Esophagus muscularis mucosa (tissue), 4 donors: Measurements from ENCODE around the gene DMAC2. TPM values are rescaled to one million over a fixed set of nuclear protein-coding genes. Genes with fewer than 3 reads are reported as not detected.

Experiments used
- DNase-seq: peaks from one replicate; pipeline ENCODE4 v3.0.0-alpha.2; 2017; ENCODE audit errors: extremely low spot score
- H3K27ac ChIP-seq, 4 donors: fragments of 200-600 bp; sonication (generic); replicated peaks in 1 of 4; 1 replicate in 3 of 4; 2 replicates in 1 of 4; pipeline ENCODE4 v1.5.1; 2016 to 2019; ENCODE audit warnings: mild to moderate bottlenecking in 1 of 4
- H3K27me3 ChIP-seq, 4 donors: fragments of 200-600 bp; sonication (generic); one replicate each; pipeline versions ENCODE4 v1.5.1 to v1.6.0; 2016 to 2019
- H3K36me3 ChIP-seq, 4 donors: fragments of 200-600 bp; sonication (generic); one replicate each; pipeline ENCODE4 v1.5.1; 2016 to 2019
- H3K4me1 ChIP-seq, 4 donors: fragments of 200-600 bp; sonication (generic); one replicate each; pipeline ENCODE4 v1.5.1; 2016 to 2019
- H3K4me3 ChIP-seq, 4 donors: fragments of 200-600 bp; sonication (generic); 1 replicate in 2 of 4; 2 replicates in 2 of 4; pipeline ENCODE4 v1.5.1; 2016 to 2019; ENCODE audit warnings: mild to moderate bottlenecking in 4 of 4, moderate library complexity in 1 of 4
- H3K9me3 ChIP-seq, 4 donors: fragments of 200-600 bp; sonication (generic); 1 replicate in 3 of 4; 2 replicates in 1 of 4; pipeline ENCODE4 v1.5.1; 2016 to 2019
- CTCF ChIP-seq, 3 experiments: fragments of 200-600 bp in 2 of 3; fragments of 450-650 bp in 1 of 3; sonication (generic) in 2 of 3; IDR thresholded peaks; one replicate each; pipeline ENCODE4 v1.5.1; 2017 to 2019; ENCODE audit warnings: antibody characterized with exemption in 3 of 3, mild to moderate bottlenecking in 2 of 3, moderate library complexity in 1 of 3
- EP300 ChIP-seq: sonication (generic); formaldehyde crosslinking; IDR thresholded peaks from one replicate; pipeline ENCODE4 v1.6.1; 2017; ENCODE audit warnings: antibody characterized with exemption
- POLR2A ChIP-seq: fragments of 450-650 bp; IDR thresholded peaks from one replicate; pipeline ENCODE4 v1.6.1; 2017; ENCODE audit warnings: antibody characterized with exemption, moderate library complexity, mild to moderate bottlenecking, low read depth
- POLR2AphosphoS5 ChIP-seq, 2 donors: sonication (generic); formaldehyde crosslinking; IDR thresholded peaks; one replicate each; pipeline ENCODE4 v1.6.1; 2017; ENCODE audit warnings: antibody characterized with exemption in 2 of 2
- WGBS: methylation state at CpG from one replicate; pipeline ENCODE4 v1.1.5; 2018; 5-methylcytosine and 5-hydroxymethylcytosine counted together
- intact Hi-C: fragments of 100-400 bp; cut with DNase I; formaldehyde crosslinking; loops from one replicate; pipeline ENCODE4 v1.15.1; 2023
- total RNA-seq, 4 donors: library from RNA; depleted of rRNA; stranded (reverse); fragments of >200 nt; gene quantifications; one replicate each; pipeline versions ENCODE4 v1.1.0 to v1.2.1, GENCODE V29; 2016

DMAC2 gene
- total RNA-seq, 4 donors from 2014 or later, result 41.9 to 70.6 (median 61.2) TPM

- Histone ChIP-seq H3K4me1 (peaks cover 51 to 60% (median 53%) of the 10 kb centered on the region in 4 donors), H3K9me3 (no peaks in the 10 kb centered on the region), H3K27ac (no peak overlapping the region), H3K27me3 (no peaks in the 10 kb centered on the region), H3K4me3 (no peak overlapping the region), H3K36me3 (peaks cover 0 to 30% (median 5%) of the 10 kb centered on the region in 4 donors)
- intact Hi-C loops, result no loop called here
- 79% methylated on average over 3 of the region's 3 CpGs for WGBS
- TF ChIP-seq EP300, result no peak
- no peak for TF ChIP-seq POLR2A
- TF ChIP-seq CTCF (IDR thresholded peaks at IDR 0.05), result no peak
- no peak for TF ChIP-seq POLR2AphosphoS5 (IDR thresholded peaks at IDR 0.05)
- no peak for DNase-seq
These were observed 37.7 kb downstream of the DMAC2 start for GRCh38 chr19:41402010-41402409.

GRCh38 chr19:41401483-41401882, 38.2 kb downstream of the DMAC2 start:
- H3K9me3 ChIP-seq, result no peaks in the 10 kb centered on the region
- H3K4me3 ChIP-seq, result no peak overlapping the region
- no peak for DNase-seq
- no peaks in the 10 kb centered on the region for H3K27me3 ChIP-seq
- H3K4me1 ChIP-seq, result peaks cover 52 to 62% (median 55%) of the 10 kb centered on the region in 4 donors
- TF ChIP-seq POLR2AphosphoS5 (IDR thresholded peaks at IDR 0.05) (no peak), POLR2A (no peak), EP300 (no peak), CTCF (IDR thresholded peaks at IDR 0.05) (no peak)
- intact Hi-C loops, result no loop called here
- H3K36me3 ChIP-seq, result peaks cover 0 to 30% (median 5%) of the 10 kb centered on the region in 4 donors
- 70% methylated on average over 4 of the region's 4 CpGs for WGBS
- no peak overlapping the region for H3K27ac ChIP-seq

- 80% methylated on average over 2 of the region's 2 CpGs for WGBS
- peaks cover 41 to 59% (median 52%) of the 10 kb centered on the region in 4 donors for H3K4me1 ChIP-seq
These were observed 40.2 kb downstream of the DMAC2 start for GRCh38 chr19:41399525-41399924.

GRCh38 chr19:41399091-41399490, 40.6 kb downstream of the DMAC2 start:
- Histone ChIP-seq H3K4me1 (peaks cover 40 to 59% (median 52%) of the 10 kb centered on the region in 4 donors), H3K27me3 (no peaks in the 10 kb centered on the region), H3K36me3 (peaks cover 0 to 21% (median 2%) of the 10 kb centered on the region in 4 donors), H3K4me3 (peak overlapping the region in 3 of 4 donors; percentile 82 to 94 (median 92)), H3K27ac (no peak overlapping the region), H3K9me3 (no peaks in the 10 kb centered on the region)
- TF ChIP-seq POLR2AphosphoS5 (IDR thresholded peaks at IDR 0.05) (no peak), EP300 (no peak), POLR2A (no peak), CTCF (IDR thresholded peaks at IDR 0.05) (no peak)
- 85% methylated on average over 3 of the region's 3 CpGs for WGBS
- DNase-seq, result no peak
- intact Hi-C loops, result loop anchor here (5.0 kb wide), 1 partner anchor 38 kb away; the partner anchor contains the start of gene DMAC2

More at GRCh38 chr19:41399525-41399924, 40.2 kb downstream of the DMAC2 start:
- H3K9me3 ChIP-seq, result no peaks in the 10 kb centered on the region
- DNase-seq, result no peak
- intact Hi-C loops, result loop anchor here (5.0 kb wide), 1 partner anchor 38 kb away; the partner anchor contains the start of gene DMAC2
- no peaks in the 10 kb centered on the region for H3K27me3 ChIP-seq
- no peak overlapping the region for H3K27ac ChIP-seq
- H3K36me3 ChIP-seq, result peaks cover 0 to 21% (median 2%) of the 10 kb centered on the region in 4 donors
- H3K4me3 ChIP-seq, result no peak overlapping the region
- TF ChIP-seq CTCF (IDR thresholded peaks at IDR 0.05), result no peak
- no peak for TF ChIP-seq POLR2A
- TF ChIP-seq EP300, result no peak
- TF ChIP-seq POLR2AphosphoS5 (IDR thresholded peaks at IDR 0.05), result no peak
